ENCODE measurements around the gene GATA6.
"Not testable (repeated sequence)": the region's sequence is repeated elsewhere in the genome, so short reads cannot be mapped to it uniquely, and the experiment has no call there.

The GATA6 gene

DNA sequence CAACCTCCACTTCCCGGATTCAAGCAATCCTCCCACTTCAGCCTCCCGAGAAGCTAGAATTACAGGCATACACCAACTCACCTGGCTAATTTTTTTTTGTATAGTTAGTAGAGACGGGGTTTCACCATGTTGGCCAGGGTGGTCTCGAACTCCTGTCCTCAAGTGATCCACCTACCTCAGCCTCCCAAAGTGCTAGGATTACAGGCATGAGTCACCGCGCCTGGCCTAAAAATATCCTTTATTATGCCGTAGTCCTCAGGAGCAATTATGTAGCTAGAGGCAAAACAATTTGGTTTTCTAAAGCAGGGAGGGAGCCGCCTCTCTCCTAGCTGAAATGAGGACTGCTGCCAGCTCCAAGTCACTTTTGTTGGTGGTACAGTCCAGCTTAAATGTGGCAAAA, 15.2 kb downstream of the GATA6 start:
- not testable (repeated sequence) for DNase-seq

GRCh38 chr18:22185273-22185672, 15.9 kb downstream of the GATA6 start:
- DNase-seq: no peak

- DNase-seq: no peak
Measured at GRCh38 chr18:22185771-22186386, 16.5 kb downstream of the GATA6 start.

- no peak for DNase-seq
Measured at GRCh38 chr18:22186484-22186971, 17.1 kb downstream of the GATA6 start.

- no peak for DNase-seq
Measured at GRCh38 chr18:22188559-22189267, 19.3 kb downstream of the GATA6 start.

- DNase-seq: no peak
Measured at GRCh38 chr18:22189449-22190166, 20.2 kb downstream of the GATA6 start.

GRCh38 chr18:22191346-22191695, 21.9 kb downstream of the GATA6 start:
- DNase-seq: no peak

GRCh38 chr18:22191923-22192322, 22.5 kb downstream of the GATA6 start:
- no peak for DNase-seq

DNA sequence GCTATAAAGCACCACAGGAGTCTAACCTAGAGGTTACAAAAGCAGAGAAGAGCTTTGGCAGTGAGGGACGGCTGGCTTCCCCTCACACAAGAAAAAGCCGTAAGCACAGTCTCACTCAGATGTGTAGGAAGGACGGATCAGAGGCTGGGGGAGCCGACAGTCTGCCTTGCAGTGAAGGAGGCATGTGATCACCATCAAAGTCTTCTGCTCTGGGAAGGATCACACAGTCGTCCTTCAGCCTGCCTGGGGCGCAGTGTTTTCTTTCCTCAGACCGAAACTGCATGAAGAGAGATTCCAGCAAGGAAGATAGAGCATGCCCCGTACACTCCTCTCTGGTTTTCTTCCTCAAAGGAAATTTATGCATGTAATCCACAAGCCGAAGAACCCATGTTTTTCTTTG, 24.1 kb downstream of the GATA6 start:
- no peak for DNase-seq

DNA sequence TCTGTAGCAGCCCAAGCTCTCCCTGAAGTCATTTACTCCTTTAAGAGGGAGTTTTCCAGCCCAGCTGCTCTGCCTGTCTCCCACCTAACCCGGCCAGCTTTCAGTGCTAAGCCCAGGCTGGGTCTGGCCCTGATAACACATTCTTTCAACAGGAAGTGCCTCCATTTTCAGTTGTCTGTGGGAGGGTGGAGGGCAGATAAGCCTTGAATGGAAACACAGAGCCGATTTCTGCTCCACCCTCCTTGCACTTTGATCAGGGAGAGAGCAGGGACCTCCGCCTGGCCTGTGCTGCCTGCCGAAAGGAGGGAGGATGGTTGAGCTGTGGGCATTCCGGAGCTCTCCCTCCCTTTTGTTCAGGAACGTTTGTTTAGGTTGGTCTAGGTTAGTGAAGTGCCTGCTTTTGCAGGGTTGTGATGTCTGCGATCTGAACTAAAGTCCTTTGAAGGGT, 24.8 kb downstream of the GATA6 start:
- DNase-seq: no peak

DNA sequence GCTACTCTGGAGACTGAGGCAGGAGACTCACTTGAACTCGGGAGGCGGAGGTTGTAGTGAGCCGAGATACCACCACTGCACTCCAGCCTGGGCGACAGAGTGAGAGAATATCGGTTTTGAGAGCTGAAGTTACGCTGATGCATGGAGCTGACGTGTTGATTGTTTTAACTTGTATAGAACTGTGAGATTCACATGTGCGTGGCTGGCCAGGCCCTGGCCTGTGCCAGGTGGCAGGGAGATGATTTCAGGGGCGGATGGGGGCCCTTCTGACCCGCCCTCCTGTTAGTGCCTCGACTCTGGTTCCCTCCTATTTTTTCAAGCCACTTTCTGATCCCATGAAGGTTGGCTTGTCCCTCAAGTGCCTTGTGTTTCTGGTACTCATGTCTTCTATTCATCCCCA, 25.7 kb downstream of the GATA6 start:
- DNase-seq: no peak

GRCh38 chr18:22196943-22197342, 27.6 kb downstream of the GATA6 start:
- not testable (repeated sequence) for DNase-seq

DNA sequence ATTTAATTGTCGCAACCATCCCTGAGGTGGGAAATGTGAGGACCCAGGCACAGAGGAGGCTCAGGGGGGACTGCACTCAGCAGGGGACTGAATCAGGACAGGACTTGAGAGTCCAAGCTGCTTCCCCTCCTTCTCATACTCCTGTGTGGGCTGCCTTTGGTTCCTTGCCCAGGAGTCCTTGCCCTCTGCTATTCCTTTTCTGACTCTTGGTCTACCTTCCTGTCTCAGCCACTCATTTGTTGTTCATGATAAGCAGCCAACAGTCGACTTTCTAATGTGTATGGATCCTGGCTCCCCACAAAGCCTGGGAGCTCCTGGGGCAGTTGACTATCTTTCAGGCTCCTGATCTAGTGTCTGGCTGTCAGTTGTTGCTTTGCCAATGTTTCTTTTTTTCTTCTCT, 28.3 kb downstream of the GATA6 start:
- DNase-seq: no peak

DNA sequence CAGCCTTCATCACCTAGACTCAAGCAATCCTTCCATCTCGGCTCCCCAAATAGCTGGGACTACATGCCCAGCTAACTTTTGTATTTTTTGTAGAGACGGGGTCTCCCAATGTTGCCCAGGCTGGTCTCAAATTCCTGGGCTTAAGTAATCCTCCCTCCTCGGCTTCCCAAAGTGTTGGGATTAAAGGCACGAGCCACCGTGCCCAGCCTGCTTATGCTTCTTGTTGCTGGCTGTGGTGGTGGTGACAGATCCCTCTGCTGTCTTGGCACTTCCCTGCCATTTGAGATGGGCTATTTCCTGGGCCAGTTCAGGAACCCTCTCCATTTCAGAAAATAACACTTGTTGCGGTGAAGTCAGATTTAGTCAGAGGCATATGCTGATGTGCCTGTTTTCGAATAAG, 28.8 kb downstream of the GATA6 start:
- no peak for DNase-seq

DNA sequence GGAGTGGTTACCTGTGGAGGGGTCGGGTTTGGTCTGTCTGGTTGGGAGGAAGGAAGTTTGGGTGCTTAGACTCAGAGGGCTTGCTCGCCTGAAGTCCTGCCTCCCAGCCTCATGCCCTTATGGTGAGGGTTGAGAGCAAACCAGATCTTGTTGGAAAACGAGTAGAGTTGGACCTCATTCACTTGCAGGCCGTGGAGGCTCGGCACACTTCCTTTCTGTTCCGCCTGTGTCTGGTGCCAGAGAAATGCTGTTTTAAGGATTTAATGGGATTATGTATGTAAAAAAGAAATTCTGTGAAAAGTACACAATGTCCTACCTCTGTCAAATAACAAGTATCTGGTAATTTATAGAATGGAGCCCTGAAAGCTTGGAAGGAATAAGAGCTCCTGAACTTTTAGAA, 29.6 kb downstream of the GATA6 start:
- DNase-seq: no peak

GRCh38 chr18:22200611-22201225, 31.3 kb downstream of the GATA6 start:
- DNase-seq: no peak

- DNase-seq: no peak
Measured at GRCh38 chr18:22203035-22203434, 33.6 kb downstream of the GATA6 start.

DNA sequence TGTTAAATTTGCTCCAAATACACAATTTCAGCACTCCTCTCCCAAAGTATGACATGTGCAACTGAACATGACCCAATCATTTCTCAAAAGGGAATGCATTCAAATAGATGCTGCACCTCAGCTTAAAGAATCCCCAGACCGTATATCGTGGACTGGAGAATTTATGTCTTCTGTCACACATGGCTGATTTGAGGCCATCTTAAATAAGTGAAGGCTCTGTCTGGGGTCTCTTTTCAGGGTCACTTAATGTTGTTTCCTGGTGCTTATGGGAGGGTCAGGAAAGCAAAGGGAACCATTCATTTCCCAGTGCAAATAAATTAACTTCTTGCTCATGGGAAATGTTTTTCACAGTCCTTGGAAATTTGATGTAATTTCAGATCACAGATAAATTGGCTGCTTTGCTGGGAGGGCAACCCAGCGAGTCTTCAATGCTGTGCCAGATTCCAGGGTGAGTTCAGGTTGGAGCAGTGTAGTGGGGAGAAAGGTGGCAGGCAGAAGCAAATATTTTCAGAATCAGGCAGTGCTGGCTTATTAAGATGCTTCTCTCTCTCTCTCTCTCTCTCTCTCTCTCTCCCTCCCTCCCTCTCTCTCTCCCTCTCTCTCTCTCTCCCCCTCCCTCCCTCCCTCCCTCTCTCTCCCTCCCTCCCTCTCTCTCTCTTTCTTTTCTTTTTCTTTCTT, 34.3 kb downstream of the GATA6 start:
- no peak for DNase-seq

GRCh38 chr18:22204214-22204536, 34.8 kb downstream of the GATA6 start:
- DNase-seq: no peak

- no peak for DNase-seq
Measured at GRCh38 chr18:22204996-22205395, 35.6 kb downstream of the GATA6 start.

DNA sequence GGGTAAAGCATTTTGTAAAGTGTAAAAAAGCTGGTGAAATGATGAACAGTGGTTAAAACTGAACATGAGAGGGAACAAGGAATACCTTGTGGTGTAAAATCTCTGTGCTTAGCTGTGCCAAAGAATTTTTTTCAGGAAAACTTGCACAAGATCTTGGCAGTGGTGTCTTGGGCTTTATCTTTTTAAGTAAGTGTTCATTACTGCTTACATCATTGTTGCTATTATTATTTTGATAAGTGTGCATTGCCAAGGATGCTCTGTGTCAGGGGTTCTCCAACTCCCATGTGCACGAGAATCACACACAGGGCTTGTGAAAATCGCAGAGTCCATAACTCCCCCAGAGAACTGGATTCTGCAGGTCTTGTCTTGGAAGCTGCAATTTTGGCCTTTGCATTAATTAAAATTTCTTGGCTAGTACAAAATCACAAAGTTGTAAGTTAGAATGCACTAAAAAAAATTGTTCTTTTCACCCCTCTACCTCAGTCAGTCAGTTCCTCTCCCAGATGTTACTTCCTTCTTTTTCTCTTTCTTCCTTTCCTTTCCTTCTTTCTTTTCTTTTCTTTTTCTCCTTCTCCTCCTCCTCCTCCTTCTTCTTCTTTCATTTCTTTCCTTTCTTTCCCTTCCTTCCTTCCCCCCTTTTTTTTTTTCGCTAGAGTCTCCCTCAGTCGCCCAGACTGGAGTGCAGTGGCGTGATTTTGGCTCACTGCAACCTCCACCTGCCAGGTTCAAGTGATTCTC, 37.8 kb downstream of the GATA6 start:
- DNase-seq: no peak

DNA sequence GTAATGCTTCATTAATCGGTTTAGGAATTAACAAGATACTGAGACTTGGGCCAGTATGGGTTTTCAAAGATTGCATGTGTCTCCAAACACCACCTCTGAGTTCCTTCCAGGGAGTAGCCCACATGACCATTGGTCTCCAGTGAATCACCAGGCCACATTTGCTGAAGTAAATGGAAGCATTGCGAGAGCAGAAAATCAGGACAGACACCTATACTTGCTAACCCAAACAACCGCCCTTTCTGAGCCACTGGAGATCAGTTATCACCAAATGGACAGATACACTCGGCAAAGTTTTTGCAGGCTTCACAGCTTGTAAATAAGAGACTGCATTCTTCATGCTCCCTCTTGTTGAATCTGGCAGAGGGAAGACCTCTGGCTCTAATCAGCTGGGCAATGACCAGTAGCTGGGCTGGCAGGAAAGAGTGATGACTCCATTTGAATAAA, 40.9 kb downstream of the GATA6 start:
- DNase-seq: no peak
